Measurements from ENCODE around the gene MARCHF10.
A peak's percentile ranks its signal among the peaks of the same experiment; 100 is the strongest.
"Not testable (repeated sequence)": the region's sequence is repeated elsewhere in the genome, so short reads cannot be mapped to it uniquely, and the experiment has no call there.

The MARCHF10 gene

DNA sequence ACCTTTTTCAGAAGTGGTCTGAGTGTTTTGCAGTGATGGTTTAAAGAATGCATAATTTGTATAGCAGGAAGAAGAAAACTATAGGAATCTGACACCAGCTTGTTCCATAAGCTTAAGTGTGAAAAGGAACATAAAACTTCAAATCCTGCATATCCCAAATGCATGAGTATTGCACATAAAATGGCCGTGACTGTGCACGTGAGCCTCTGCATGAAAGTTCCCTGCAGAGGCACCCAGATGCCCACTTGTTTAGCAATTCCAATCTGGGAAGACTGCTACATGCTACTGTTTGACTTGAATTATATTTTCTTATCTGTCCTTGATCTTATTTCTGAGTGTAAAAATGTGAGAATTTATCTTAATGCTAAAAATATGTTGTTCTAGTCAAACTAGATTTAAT lies 21.5 kb downstream of the MARCHF10 start:
- DNase-seq (ENCODE audit: low read depth, low spot score), result no peak

DNA sequence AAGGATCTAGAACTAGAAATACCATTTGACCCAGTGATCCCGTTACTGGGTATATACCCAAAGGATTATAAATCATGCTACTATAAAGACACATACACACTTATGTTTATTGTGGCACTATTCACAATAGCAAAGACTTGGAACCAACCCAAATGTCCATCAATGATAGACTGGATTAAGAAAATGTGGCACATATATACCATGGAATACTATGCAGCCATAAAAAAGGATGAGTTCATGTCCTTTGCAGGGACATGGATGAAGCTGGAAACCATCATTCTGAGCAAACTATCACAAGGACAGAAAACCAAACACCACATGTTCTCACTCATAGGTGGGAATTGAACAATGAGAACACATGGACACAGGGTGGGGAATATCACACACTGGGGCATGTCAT lies 22.1 kb downstream of the MARCHF10 start:
- DNase-seq (ENCODE audit: low read depth, low spot score), result not testable (repeated sequence)

- DNase-seq (ENCODE audit: low read depth, low spot score), result no peak
Measured at GRCh38 chr17:62782730-62783270, 25.3 kb downstream of the MARCHF10 start.

DNA sequence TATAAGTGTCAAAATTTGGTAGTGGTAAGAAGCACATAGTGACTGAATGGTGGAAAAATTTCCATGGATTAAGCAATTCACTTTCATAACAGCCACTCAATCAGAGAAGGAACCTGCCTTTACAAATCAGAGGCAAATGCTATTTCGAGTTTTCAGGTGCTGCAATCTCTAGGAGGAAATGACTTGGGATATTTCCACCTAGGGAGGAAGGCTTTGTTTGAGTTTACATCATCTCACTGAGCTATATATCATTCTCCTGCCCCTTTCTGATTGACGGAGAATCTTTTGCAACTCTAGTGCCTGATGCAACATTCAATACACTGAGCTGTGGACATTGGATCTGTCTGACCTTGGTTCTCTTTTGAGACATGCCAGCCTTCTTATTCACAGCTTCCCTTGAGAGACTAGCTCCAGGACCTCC lies 26.3 kb downstream of the MARCHF10 start:
- no peak for DNase-seq (ENCODE audit: low read depth, low spot score)

DNA sequence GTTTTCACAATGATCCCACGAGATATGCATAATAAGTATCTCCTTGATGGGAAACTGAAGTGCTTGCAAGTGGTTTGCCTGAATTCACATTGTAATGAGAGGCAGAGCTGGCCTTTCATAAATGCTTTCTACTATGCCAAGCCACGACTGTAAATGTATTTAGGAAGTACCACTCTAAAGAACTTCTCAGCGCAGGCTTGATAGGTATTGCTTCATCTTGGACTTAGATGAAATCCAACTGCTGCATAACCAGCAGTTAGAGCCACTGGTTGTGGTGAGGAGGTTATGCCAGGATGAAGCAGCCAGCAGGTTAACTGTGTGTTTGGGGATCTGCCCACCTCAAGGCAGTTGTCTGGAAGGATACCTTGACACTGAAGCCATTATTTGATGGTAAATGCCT lies 26.8 kb downstream of the MARCHF10 start:
- no peak for DNase-seq (ENCODE audit: low read depth, low spot score)

GRCh38 chr17:62780951-62781350 lies 27.2 kb downstream of the MARCHF10 start:
- no peak for DNase-seq (ENCODE audit: low read depth, low spot score)

DNA sequence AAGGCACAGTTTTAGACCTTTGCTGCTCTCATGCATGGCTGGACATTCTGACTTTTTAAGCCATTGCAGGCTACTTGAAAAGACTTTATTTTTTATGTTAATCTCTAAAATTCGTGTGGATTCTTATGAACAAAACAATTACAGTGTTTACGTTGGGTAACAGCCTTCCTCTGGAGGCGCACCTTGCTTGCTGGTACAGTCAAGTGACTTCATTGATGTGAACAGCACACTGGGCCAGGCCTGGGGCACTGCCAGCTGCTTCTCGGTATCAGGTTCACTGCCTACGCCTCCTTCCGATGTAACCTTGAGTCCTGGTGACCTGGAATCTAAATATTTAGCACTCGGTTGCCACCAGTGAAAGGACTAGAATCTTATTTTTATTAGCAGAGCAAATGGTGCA lies 27.8 kb downstream of the MARCHF10 start:
- DNase-seq (ENCODE audit: low read depth, low spot score), result no peak

DNA sequence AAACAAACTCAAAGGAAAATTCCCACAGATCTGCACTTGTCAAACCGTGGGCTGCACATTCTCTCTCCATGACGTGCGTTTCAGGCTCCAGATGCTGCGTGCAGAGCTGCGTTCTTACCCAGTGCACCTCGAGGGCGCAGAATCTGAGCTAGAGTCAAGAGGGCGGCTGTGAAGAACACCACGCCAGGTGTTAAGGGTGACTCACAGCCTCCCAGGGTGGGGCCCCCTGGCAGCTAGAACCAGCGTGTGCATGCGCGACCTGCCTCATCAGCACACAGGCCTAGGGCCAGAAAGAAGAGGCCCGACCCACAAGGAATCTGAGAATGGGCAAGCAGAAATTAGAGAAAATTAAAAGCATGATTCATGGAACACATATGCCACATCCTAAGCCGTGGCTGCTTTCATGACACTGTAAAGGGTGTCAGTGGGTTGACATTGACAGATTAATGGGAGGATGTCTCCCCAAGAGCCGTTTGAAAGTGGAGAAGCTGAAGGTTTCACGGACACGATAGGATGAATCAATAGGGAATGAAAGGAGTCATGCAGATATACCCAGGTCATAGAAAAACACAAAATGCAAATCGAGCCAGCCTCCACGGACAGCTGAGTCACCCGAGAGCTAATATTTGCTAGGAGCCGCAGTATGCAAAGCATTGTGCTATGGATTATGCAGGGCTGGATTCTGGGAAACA lies 29.0 kb downstream of the MARCHF10 start:
- DNase-seq (ENCODE audit: low read depth, low spot score), result no peak

DNA sequence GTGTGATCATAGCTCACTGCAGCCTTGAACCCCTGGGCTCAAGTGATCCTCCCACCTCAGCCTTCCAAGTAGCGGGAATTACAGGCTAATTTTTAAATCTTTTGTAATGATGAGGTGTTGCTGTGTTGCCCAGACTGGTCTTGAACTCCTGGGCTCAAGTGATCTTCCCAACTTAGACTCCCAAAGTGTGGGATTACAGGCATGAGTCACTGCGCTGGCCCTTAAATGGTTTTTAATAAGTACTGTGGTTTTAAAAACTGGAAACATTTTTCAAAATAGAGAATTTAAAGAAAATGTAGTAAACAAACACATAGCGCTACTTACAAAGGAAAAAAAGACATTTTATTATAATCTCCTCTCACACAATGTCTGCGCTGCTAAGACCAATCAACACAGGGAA lies 32.2 kb downstream of the MARCHF10 start:
- no peak for DNase-seq (ENCODE audit: low read depth, low spot score)

- no peak for DNase-seq (ENCODE audit: low read depth, low spot score)
Measured at GRCh38 chr17:62774338-62774737, 33.8 kb downstream of the MARCHF10 start.

GRCh38 chr17:62767997-62768396 lies 40.1 kb downstream of the MARCHF10 start:
- no peak for DNase-seq (ENCODE audit: low read depth, low spot score)

DNA sequence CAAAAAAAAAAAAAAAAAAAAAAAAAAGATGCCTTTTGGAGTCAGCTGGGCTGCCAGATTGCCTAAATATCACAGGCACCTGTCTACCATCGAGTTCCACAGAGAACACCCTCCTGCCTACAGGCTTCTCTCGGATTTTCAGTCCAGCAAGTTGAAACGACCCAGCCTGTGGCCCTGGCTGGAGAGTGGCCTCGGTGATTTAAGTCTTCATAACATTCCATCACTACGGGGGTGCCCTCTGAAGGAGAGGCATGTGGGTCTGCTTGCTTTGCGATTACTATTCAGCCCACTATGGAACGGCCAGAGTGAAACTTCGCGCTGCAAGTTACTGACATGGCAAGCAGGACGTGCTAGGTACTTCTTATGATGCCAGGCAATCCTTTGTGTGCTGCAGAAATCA lies 42.8 kb downstream of the MARCHF10 start:
- no peak for DNase-seq (ENCODE audit: low read depth, low spot score)

DNA sequence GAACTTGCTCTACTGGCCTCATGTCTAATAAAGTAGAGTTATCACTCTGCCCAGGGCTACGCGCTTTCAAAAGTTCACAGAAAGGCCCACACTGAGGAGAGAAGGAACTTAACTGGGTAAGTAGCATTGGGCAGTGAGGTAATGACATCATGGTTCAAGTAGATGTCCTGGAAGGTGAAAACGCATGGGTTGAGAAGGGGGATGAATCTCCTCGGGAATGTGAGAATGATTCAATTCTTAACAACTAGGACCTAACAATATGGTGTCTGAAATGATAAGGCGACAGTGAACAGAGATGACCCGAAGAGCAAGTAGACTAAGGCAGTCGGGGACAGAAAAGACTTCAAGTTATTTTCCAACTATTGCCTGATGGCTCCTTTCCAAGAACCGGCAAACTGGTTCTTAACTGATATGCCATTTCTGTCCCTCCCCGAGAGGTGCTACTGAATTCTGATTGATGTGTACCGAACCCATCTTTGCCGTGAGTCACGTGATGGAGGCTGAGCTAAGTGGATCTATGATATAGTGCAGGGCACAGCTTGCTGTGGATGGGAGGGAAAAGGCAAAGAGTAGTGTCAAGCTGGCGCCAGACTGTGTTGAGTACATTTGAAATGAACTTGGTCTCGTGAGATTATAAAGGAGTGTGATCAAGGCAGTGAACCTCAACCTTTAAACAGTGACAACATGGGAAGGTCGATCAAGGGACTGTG lies 44.1 kb downstream of the MARCHF10 start:
- DNase-seq (ENCODE audit: low read depth, low spot score), result no peak

DNA sequence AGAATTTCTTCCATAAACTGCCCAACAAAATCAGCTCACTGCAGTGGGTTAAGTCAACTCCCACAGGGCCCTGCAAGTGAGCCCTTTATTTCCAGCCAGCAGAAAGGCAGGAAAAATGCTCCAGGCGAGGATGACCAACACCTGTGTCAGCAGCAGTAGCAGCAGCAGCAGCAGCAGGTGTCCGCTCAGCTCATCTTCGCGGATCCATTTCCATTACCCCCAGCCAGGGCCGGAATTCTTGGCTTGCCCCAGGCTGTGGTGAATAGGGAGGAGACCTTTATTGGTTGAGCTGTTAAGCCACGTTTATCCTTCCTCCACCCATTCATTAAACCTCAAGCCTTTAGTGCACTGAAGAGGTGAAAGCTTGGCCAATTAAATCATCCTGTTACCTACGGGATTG lies 46.2 kb downstream of the MARCHF10 start:
- peak; percentile 79 for DNase-seq (ENCODE audit: low read depth, low spot score)

- DNase-seq (ENCODE audit: low read depth, low spot score), result no peak
Measured at GRCh38 chr17:62760945-62761267, 47.2 kb downstream of the MARCHF10 start.

- no peak for DNase-seq (ENCODE audit: low read depth, low spot score)
Measured at GRCh38 chr17:62760059-62760944, 47.8 kb downstream of the MARCHF10 start.

- no peak for DNase-seq (ENCODE audit: low read depth, low spot score)
Measured at GRCh38 chr17:62757500-62757951, 50.6 kb downstream of the MARCHF10 start.

GRCh38 chr17:62756198-62756597 lies 51.9 kb downstream of the MARCHF10 start:
- no peak for DNase-seq (ENCODE audit: low read depth, low spot score)

DNA sequence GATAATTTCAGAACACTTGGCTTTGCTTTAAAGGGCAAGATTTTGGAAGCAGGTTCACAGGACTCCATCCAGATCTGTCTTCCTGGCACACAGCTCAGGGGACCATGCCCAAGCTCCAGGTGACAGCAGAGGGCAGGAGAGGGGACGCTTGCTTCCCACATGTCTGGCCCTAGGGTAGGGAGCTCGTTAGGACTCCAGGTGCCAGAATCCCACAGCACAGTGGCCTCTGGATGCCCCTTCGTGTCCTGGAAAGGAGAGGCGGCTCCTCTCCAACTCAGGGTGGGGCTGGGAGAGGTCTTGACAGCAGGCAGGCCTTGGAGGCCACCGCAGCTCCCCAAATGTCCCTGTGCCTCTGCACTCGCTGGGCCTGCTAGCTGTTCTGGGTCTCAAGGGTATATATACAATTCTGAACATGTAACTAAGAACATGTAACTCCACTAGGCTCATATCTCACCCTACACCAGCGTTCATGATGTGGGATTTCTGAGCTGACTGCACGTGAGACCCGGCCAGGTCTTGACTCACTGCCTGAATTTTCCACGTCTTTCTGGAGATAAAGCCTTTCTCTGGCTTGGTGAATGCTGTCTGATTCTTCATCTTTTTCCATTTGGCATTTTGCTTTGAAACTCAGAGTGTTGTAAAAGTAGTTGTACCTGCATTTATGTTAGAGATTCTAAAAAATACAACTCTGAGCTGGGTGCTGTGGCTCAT lies 52.8 kb downstream of the MARCHF10 start:
- DNase-seq (ENCODE audit: low read depth, low spot score), result no peak

DNA sequence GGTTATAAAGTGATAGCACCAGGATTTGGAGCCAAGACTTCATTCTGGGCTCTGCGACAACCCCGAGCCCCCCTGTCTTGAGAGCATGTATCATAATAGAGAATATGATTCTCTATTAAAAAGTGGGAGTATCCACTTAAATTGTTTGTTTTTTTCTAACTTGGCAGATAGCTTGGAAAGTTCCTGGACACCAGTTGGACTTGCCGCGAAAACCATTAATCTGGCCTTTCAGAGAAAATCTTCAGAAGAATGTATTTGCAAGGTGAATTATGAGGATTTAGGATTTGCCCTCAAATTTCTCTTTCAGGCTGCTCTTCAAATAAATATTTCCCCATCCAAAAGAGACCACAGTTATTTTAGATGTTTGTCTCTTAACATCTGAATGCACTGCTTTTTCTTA lies 53.5 kb downstream of the MARCHF10 start:
- no peak for DNase-seq (ENCODE audit: low read depth, low spot score)

- DNase-seq (ENCODE audit: low read depth, low spot score), result no peak
Measured at GRCh38 chr17:62753562-62753961, 54.6 kb downstream of the MARCHF10 start.
